Left kidney (tissue), 2 donors: ENCODE data around the gene SERPINF2. TPM values are rescaled to one million over a fixed set of nuclear protein-coding genes. Genes with fewer than 3 reads are reported as not detected.
"Not testable (repeated sequence)": the region's sequence is repeated elsewhere in the genome, so short reads cannot be mapped to it uniquely, and the experiment has no call there.

Source experiments
- DNase-seq: peaks from one replicate; pipeline ENCODE4 v3.0.0-alpha.2; 2013
- polyA plus RNA-seq: library from polyadenylated mRNA; unstranded; fragments of 120-200 nt; gene quantifications from one replicate; pipeline ENCODE4 v1.2.1, GENCODE V29; 2013; ENCODE audit not compliant: insufficient read length

The SERPINF2 gene
- polyA plus RNA-seq, 1 donor: 68.8 TPM

DNA sequence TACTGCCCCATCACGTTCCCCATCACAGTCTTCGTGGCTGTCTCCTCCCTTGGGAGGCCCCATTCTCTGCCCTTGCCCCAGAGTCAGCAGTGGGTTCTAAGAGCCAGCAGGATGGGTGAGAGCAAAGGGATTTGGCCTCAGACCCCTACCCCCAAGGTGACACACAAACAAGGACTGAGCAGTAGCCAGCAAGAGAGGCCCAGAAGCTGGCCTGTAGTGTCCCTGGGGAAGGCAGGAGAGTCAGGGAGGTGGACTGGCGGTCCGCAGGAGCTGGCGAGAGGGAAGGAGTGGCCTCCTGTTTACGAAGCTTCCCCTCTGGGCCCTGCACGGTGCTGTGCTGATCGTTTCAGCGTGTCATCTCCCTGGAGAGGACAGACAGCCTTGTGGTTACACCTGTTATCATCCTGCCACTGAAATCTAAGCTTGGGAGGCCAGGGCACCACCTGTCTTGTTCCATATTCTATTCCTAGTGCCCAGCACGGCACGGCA lies 9.8 kb upstream of the SERPINF2 start:
- DNase-seq: no peak

DNA sequence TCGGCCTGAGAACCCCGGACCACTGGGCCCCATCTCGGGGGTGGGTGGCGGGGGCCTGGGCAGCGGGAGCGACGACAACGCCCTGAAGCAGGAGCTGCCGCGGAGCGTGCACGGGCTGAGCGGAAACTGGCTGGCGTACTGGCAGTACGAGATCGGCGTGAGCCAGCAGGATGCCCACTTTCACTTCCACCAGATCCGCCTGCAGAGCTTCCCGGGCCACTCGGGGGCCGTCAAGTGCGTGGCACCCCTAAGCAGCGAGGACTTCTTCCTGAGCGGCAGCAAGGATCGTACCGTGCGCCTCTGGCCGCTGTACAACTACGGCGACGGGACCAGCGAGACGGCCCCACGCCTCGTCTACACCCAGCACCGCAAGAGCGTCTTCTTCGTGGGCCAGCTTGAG lies 8.9 kb upstream of the SERPINF2 start:
- DNase-seq: no peak

DNA sequence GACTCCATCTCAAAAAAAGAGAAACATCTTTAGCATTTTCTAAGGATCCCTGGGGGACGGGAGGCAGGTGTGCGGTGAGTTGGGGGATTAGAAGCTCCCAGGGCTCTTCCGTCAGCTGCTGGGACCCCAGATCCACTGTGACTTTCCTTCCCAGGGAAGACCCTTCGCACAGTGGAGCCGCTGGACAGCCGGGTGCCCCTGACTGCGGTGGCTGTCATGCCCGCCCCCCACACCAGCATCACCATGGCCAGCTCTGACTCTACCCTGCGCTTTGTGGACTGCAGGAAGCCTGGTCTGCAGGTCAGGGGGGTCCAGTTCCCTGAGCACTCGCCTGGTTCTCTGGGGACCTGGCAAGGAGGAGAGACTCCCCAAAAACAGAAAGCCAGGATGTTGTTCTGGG lies 7.3 kb upstream of the SERPINF2 start:
- DNase-seq: no peak

DNA sequence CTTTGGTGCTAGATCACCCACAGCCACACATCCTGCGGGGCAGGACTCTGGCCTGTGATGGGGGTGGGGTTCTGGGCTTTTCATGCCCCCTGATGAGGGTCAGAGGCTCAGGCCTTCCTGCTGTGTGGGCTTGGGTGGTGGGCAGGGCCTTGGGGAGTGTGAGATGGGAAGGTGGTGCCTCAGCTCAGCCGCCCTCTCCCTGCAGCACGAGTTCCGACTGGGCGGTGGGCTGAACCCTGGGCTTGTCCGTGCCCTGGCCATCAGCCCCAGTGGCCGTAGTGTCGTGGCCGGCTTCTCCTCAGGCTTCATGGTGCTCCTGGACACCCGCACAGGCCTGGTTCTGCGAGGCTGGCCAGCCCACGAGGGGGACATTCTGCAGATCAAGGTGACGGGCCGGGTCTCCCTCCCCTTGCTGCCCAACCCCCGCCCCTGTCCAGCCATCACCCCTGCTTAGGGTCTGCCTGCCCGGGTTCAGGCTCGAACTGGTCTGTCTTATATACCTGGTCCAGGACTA lies 6.8 kb upstream of the SERPINF2 start:
- DNase-seq: no peak

DNA sequence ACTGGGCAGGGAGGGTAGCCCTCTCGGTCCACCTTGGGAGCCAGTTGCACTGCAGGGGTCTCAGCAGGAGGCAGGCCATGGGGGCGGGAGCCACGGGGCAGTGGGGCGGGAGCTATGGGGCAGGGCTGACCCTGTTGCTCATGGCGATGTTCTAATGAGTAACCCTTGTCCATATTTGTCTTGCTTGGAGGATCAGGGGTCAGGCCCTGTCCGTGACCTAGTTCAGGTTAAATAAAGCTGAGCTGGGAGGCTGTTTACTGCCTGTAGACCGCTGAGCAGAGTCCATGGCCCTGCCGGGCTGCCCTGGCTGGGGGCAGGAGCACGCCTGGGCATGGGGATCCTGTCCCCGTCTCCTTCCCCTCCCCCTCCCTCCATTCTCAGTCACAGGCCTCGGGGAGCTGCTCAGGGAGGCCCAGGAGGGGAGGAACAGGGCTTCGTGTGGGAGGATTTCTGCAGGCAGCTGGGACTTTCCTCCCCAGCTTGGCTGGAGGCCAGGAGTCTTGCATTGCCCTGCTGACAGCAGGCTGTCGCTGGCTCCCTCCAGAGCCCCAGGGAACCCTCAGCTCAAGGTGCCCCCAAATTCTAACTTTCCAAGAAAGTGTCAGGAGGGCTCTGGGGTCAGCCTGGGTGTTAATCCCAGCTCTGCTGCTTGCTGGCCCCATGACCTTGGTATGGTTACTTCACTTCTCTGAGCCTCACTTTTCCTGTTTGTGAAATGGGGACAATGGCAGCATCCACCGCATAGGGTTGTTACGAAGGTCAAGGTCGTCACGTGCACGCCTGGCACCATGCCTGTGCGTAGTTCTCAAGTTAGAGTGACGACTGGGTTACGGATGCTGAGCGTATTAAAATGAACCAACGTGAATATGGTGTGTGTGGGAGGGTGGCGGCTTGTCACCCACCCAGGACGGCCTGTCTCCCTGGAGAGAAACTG lies 6.1 kb upstream of the SERPINF2 start:
- no peak for DNase-seq

DNA sequence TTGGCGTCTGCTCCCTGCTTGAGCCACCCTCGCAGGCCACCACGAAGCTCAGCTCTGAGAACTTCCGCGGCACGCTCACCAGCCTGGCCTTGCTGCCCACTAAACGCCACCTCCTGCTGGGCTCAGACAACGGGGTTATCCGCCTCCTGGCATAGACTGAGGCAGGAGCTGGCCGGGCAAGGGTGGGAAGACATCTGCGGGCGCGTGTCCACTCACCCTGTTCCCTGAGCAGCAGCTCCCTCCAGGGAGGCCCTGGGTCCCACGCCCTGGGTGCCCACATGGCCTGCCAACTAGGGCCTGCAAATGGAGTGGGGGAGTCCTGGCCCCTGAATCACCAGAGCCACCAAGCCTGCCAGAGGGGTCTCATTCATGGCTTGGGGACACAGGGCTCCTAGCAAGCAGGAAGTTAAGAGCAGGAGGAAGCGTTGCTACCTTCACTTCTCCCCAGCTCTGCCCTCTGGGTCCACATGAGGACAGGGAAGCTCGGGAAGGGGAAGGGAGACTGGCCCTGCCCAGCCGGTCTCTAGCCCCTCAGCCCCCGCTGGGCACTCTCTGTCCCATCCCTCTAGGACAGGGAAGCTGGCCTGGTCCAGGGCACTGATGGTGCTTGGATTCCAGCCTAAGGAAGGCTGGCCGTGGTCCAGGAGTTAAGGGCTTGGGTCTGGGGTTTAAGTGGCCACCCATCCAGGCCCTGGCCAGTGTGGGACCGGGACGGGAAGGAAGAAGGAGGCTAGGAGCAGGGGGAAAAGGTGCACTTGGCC lies 5.0 kb upstream of the SERPINF2 start:
- no peak for DNase-seq

DNA sequence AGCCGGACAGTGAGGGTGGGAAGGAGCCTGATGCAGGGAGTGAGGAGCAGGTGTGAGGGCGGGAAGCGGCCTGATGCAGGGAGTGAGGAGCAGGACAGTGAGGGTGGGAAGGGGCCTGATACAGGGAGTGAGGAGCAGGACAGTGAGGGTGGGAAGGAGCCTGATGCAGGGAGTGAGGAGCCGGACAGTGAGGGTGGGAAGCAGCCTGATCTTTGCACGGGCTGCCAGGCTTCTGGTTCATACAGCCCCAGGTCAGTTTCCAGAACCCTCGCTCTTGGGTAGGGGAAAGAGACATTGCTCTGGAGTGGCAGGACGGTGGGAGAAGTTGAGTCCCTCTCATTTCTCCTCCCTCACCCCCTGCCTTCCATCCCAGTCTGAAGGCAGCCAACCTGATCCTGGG lies 772 bp upstream of the SERPINF2 start:
- not testable (repeated sequence) for DNase-seq

DNA sequence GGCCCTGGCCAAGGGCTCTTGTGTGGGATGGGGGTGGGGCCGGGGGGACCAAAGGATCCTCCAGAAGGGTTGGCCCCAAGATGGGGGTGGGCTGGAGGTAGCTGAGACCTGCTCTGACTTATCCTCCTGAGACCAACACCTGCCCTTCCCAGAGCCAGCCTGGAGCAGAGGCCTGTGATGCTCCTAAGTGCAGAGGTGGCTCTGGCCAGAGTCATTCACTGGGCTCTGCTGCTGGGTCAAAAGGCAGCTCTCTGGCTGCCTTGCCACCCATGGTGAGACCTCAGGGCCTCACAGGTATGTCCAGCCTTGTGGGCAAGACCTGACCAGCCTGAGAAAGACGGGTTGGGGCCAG lies 393 bp downstream of the SERPINF2 start:
- DNase-seq: no peak

DNA sequence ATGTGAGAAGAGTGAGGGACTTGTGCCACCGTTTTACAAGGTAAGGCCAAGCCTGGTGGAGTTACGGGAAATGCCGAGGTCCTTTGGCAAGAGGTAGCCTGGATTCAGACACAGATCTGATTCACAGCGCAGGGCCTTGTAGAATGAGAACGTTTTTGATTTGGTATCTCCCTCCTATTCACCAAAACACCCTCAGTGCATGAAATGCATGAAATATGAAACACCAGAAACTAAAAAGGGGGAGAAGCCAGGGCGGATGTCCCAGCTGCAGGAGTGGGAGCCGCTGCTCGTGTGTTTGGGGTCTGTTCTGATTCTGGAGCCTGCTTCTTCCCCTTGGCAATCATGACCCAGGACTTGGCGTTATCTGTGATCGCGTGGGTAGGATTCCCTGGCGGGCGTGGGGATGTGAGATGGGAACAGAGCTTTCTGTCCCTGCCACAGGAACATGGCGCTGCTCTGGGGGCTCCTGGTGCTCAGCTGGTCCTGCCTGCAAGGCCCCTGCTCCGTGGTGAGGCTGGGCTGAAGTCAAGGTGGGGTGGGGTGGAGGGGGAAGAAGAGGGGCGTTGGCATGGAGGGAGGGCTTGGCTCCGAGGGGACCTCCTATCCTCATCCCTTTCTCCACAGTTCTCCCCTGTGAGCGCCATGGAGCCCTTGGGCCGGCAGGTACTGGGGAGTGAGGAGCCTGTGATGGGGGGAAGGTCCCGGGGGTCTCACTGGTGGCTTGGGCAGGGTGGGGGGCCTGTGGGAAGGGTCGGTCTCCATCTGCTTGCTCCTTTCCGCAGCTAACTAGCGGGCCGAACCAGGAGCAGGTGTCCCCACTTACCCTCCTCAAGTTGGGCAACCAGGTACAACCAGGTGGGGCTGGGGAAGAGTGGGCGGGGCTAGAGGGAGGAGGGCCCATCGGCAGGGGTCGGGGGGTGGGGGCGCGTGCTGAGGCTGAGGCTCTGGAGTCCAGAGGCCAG lies 2.2 kb downstream of the SERPINF2 start:
- no peak for DNase-seq

DNA sequence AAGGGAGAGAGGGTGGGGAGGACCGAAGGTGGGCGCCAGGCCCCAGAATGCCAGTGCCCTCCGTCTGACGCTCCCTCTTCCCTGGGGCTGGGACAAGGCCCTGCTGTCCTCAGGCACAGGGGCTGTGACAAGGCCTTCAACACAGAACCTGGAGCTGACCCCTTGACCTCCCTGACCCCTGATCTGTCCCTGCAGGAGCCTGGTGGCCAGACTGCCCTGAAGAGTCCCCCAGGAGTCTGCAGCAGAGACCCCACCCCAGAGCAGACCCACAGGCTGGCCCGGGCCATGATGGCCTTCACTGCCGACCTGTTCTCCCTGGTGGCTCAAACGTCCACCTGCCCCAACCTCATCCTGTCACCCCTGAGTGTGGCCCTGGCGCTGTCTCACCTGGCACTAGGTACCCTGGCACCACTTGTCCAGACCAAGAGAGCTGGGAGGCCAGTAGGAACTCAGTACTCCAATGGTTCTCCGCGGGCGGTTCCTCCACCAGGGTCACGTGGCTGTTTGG lies 2.9 kb downstream of the SERPINF2 start:
- no peak for DNase-seq

DNA sequence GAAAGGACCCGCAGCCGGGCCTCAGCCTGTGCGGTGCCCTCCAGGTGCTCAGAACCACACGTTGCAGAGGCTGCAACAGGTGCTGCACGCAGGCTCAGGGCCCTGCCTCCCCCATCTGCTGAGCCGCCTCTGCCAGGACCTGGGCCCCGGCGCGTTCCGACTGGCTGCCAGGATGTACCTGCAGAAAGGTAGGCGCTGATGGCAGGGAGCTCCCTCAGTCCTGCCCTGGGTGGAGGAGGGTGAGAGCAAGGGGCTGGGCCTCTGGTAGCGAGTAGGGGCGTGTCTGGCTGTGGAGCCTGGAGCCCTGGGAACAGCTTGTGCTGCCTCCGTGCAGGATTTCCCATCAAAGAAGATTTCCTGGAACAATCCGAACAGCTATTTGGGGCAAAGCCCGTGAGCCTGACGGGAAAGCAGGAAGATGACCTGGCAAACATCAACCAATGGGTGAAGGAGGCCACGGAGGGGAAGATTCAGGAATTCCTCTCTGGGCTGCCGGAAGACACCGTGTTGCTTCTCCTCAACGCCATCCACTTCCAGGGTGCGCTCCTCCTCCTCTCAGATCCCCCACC lies 4.4 kb downstream of the SERPINF2 start:
- no peak for DNase-seq

DNA sequence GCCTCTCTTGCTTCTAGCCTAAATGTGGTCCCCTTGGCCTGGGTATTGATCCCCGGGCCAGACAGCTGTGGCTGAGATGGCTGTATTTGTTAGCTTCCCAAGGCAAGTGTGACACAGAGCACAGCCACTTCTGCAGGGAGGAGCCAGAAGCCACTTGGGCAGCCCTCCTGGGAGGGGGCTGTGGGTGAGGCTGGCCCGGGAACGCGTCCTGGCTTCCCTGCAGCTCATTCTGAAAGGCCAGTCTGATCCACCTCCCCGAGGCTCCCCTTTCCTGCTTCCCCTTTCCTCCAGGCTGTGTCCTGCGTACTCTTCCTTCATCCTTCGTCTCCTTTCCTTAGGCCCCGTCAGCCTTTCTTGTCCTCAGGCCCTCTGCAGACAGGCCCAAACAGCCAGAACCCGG lies 8.0 kb downstream of the SERPINF2 start:
- DNase-seq: no peak

DNA sequence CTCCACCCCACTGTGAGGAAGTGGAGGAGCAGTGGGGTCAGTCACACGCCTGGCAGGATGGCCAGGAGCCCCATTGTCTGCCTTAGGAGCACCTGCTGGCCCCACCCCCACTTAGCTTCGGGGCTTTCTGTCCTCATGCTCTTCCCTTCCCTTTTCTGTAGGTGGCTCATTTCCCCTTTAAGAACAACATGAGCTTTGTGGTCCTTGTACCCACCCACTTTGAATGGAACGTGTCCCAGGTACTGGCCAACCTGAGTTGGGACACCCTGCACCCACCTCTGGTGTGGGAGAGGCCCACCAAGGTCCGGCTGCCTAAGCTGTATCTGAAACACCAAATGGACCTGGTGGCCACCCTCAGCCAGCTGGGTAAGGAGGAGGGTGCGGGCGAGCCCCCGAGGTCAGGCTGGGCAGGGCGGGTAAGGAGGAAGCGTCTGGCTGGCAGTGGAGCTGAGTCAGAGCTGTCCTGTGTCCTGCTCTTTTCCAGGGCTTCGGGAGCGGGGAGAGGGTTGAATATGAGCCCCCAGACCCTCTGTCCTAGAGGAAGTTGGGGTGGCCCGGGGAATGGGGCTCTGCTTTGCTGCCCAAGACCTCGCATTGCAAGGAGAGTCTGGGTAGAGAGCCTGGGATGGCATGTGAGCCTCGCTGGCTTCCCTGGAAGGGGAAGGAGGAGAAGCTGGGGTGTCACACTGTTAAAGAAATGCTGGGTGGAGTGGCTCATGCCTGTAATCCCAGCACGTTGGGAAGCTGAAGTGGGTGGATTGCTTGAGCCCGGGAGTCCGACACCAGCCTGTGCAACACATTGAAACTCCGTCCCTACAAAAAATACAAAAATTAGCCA lies 10.0 kb downstream of the SERPINF2 start:
- no peak for DNase-seq

DNA sequence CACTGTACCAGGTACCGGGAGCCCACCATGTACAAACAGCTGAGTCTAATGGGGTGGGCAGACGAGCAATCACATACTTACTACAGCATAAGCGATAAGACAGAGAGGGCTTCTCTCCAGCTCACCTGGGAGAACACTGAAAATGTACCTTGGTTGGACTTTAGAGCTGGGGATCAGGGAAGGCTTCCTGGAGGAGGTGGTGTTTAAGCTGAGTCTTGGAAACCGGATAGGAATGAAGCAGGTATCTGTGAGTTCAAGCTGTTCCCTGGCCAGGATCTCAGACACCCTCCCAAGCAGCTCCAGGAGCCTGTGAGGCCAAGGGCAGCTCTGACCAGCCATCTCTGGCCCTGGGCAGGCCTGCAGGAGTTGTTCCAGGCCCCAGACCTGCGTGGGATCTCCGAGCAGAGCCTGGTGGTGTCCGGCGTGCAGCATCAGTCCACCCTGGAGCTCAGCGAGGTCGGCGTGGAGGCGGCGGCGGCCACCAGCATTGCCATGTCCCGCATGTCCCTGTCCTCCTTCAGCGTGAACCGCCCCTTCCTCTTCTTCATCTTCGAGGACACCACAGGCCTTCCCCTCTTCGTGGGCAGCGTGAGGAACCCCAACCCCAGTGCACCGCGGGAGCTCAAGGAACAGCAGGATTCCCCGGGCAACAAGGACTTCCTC lies 11.2 kb downstream of the SERPINF2 start:
- no peak for DNase-seq

DNA sequence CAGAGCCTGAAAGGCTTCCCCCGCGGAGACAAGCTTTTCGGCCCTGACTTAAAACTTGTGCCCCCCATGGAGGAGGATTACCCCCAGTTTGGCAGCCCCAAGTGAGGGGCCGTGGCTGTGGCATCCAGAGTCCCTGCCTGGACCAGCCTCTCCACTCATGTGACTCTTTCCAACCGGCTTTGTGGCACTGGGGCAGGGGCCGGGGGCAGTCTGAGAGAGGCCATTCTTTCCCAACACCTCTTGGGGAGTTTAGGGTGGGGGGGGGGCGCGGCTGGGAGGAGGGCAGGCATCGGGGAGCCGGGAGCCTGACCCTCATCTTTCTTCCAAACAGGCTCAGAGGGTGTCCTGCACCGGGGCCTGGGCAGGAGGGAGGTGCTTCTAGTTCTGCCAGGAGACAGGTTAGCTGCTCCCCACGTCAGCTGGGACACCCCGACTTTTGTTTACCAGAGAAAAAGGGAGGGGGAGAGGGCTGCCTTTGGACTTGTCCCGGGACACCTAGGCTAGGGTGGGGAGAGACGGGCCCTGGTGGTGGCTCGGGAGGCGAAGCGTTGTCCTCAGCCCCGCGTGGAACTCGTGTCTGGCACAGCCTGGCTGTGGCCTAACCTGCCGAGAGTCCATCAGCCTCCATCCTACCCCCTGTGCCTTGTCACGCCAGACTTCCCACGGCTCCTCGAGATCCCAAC lies 11.9 kb downstream of the SERPINF2 start:
- no peak for DNase-seq

DNA sequence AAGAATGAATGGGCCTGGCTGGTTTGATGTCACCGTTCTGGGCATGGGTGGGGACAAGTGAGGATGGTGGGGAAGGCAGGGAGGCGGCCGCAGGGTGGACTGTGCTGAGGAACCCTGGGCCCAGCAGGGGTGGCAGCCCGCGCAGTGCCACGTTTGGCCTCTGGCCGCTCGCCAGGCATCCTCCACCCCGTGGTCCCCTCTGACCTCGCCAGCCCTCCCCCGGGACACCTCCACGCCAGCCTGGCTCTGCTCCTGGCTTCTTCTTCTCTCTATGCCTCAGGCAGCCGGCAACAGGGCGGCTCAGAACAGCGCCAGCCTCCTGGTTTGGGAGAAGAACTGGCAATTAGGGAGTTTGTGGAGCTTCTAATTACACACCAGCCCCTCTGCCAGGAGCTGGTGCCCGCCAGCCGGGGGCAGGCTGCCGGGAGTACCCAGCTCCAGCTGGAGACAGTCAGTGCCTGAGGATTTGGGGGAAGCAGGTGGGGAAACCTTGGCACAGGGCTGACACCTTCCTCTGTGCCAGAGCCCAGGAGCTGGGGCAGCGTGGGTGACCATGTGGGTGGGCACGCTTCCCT lies 12.7 kb downstream of the SERPINF2 start:
- no peak for DNase-seq

DNA sequence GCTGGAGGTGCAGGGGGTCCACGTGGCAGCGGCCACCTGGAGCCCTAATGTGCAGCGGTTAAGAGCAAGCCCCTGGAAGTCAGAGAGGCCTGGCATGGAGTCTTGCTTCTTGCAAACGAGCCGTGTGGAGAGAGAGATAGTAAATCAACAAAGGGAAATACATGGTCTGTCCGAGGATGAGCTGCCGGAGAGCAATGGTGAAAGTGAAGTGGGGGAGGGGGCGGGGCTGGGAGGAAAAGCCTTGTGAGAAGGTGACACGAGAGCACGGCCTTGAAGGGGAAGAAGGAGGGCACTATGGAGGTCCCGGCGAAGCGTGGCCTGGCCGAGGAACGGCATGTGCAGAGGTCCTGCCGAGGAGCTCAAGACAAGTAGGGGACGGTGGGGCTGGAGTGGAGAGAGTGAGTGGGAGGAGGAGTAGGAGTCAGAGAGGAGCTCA lies 13.2 kb downstream of the SERPINF2 start:
- DNase-seq: no peak

DNA sequence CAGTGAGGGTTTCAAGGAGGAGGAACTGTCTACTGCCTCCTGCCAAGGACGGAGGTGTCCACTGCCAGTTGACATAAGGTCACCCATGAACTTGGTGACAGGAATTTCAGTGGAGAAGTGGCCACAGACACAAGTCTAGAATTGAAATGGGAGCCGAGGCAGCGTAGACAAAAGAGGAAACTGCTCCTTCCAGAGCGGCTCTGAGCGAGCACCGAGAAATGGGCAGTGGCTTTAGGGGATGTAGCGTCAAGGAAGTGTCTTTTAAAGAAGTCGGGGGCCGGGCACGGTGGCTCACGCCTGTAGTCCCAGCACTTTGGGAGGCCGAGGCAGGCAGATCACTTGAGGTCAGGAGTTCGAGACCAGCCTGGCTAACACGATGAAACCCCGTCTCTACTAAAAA lies 16.1 kb downstream of the SERPINF2 start:
- DNase-seq: no peak

DNA sequence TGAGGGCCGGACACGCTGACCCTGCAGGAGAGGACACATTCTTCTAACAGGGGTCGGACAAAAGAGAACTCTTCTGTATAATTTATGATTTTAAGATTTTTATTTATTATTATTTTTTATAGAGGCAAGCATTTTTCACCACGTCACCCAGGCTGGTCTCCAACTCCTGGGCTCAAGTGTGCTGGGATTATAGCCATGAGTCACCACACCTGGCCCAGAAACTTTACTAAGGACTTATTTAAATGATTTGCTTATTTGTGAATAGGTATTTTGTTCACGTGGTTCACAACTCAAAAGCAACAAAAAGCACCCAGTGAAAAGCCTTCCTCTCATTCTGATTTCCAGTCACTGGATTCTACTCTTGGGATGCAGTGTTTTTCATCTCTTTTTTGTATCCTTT lies 16.9 kb downstream of the SERPINF2 start:
- DNase-seq: no peak
